NB4 (cell line): ENCODE data around the gene TOE1.
A peak's percentile ranks its signal among the peaks of the same experiment; 100 is the strongest.

ENCODE experiments used
- DNase-seq: peaks from one replicate; pipeline ENCODE4 v3.0.0; 2010; ENCODE audit warnings: low read depth
- H3K4me3 ChIP-seq: one replicate; pipeline ENCODE4 v1.5.1; 2011; ENCODE audit warnings: mild to moderate bottlenecking, low read depth, low read length, moderate library complexity
- MYC ChIP-seq: IDR thresholded peaks from 2 replicates; pipeline ENCODE4 v1.6.1; 2011; ENCODE audit warnings: low read depth, low read length
- POLR2A ChIP-seq: IDR thresholded peaks from 2 replicates; pipeline ENCODE4 v1.6.1; 2011; ENCODE audit warnings: mild to moderate bottlenecking; ENCODE audit not compliant: insufficient read length; ENCODE audit errors: extremely low read depth
- TF ChIP-seq, protein P1 (sequence below): IDR thresholded peaks from 2 replicates; pipeline ENCODE4 v1.6.1; 2011; ENCODE audit warnings: low read depth, low read length
- TF ChIP-seq, protein P2 (sequence below): IDR thresholded peaks from one replicate; pipeline ENCODE4 v1.5.1; 2012; ENCODE audit warnings: low read depth, low read length

Gene TOE1

DNA sequence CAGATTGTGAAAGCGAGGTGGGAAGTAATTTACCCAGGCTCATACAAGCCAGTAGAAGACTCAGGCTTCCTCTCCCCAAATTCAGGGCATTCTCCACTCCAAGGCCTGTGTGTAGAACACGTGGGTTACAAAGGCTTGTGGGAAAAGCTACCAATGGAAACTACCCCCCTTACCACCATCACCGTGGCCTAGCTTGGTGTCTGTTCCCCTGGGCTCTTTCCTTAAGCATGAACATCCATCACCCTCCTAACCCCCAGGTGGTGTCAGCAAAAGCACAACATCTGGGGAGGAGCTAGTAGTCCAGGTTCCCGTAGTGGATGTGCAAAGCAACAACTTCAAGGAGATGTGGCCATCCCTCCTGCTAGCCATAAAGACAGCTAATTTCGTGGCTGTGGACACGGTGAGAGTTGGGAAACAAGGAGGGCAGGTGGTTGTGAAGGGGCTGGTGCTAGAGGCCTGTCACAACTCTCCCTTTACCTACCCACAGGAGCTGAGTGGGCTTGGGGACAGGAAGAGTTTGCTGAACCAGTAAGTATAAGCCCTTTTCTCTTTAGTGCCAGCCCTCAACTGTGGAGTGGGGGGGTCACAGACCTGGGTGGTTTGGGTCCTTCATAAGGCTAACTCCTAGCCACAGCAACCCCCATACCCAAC, 971 bp downstream of the TOE1 start:
- H3K4me3 ChIP-seq, result peak overlapping the region; percentile 94
- no peak for TF ChIP-seq MYC
- TF ChIP-seq, protein P1, sequence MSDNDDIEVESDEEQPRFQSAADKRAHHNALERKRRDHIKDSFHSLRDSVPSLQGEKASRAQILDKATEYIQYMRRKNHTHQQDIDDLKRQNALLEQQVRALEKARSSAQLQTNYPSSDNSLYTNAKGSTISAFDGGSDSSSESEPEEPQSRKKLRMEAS, result peak; percentile 86
- peak; percentile 48 for DNase-seq

DNA sequence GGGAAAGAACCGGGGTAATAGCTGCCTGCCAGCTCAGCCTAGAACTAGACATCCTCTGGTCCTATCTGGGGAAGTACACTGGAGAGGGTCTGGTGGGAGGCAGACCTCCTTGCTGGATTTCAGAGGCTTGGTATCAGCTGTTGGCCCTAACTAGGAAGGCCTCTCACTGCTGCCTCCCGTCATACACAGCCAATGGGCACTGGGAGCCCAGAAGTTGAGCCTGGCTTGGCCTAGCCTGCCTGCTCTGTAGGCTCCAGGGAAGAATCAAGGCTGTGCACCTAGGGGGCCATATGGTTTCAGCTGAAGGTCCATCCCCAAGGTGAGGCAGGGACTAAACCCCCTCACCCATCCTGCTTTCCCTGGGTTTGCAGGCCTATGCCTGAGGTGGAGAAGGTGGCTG, 4.5 kb downstream of the TOE1 start:
- DNase-seq, result no peak
- TF ChIP-seq, protein P1, result no peak
- TF ChIP-seq MYC, result no peak
- TF ChIP-seq, protein P2, sequence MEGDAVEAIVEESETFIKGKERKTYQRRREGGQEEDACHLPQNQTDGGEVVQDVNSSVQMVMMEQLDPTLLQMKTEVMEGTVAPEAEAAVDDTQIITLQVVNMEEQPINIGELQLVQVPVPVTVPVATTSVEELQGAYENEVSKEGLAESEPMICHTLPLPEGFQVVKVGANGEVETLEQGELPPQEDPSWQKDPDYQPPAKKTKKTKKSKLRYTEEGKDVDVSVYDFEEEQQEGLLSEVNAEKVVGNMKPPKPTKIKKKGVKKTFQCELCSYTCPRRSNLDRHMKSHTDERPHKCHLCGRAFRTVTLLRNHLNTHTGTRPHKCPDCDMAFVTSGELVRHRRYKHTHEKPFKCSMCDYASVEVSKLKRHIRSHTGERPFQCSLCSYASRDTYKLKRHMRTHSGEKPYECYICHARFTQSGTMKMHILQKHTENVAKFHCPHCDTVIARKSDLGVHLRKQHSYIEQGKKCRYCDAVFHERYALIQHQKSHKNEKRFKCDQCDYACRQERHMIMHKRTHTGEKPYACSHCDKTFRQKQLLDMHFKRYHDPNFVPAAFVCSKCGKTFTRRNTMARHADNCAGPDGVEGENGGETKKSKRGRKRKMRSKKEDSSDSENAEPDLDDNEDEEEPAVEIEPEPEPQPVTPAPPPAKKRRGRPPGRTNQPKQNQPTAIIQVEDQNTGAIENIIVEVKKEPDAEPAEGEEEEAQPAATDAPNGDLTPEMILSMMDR, result no peak
- no peak for TF ChIP-seq POLR2A
- no peak overlapping the region for H3K4me3 ChIP-seq

DNA sequence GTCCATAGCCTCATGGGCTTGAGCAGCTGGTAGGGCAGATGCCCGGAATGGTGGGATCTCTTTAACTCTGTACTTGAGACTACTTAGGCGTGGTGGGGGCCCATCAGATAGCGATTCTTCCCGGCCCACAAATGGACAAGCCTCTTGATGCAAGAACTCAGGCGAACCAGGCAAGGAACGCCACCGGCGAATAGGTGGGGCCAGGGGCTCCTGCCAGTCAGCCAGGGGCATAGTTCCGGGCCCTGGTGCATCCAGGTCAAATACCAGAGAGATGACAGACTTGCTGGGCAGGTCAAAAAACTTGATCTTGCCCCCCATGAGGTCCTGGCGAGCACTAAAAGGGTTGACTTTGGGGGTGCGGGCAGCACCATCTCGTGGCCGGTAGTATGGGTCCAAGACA, 5.0 kb downstream of the TOE1 start:
- H3K4me3 ChIP-seq, result no peak overlapping the region
- TF ChIP-seq, protein P1, result no peak
- DNase-seq, result no peak

DNA sequence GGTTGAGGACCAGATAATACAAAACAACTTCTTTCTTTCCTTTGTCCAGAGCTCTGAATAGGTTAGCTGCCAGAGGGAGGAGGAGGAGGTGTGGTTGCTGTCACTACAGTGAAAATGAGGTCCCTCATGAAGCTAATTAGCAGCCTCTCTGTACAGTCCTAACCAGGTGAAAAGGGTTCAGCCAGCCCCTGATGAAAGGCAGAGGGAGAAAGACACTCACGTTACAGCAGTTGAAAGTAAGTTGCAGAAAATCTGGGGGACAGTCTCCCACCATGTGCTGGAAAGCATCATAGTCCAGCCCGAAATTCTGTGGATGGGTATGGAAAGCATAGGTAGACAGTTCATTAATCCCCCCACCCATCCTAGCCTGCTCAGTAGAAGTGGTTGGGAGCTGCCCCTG, 6.5 kb downstream of the TOE1 start:
- DNase-seq, result no peak
- TF ChIP-seq MYC, result no peak
- TF ChIP-seq POLR2A, result no peak
- TF ChIP-seq, protein P2, result no peak
- TF ChIP-seq, protein P1, result no peak
- no peak overlapping the region for H3K4me3 ChIP-seq

DNA sequence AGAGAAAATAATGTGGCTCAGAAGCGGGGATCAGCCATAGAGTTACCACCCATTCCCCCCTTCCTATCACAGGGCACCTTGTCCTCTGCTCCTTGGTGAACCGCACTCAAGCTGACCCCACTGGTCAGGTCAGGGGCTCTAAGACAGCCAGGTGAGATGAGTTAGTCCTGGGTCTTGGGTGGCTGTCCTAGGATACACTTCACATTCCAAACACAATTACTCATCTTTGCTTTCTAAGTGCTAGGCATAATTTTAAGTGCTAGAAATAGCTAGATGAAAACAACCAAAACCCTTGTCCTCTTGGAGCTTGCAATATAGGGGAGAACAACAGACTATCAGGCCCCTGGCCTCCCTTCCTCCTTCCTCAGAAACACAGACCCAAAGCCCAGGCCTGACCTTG, 8.1 kb downstream of the TOE1 start:
- no peak for DNase-seq
- TF ChIP-seq, protein P2, result no peak
- TF ChIP-seq, protein P1, result no peak
- no peak for TF ChIP-seq POLR2A
- TF ChIP-seq MYC, result no peak
- H3K4me3 ChIP-seq, result no peak overlapping the region

DNA sequence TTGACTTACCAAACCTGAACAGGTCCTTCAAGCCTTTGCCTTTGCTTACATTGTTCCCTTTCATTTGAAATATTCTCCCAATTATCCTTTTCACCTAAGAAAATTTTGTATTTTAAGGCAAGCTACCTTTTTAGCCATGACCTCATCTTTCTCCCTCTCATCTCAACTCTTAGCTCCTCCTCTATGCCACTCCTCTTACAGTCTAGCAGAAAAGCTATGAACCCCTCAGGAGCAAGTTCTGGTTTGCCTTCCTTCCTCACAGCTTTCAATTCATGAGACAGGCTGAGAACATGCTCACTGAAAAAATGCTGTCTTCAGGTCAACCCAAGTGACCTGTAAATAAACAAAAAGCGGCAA, 8.6 kb downstream of the TOE1 start:
- no peak for DNase-seq
- no peak overlapping the region for H3K4me3 ChIP-seq
- no peak for TF ChIP-seq POLR2A

DNA sequence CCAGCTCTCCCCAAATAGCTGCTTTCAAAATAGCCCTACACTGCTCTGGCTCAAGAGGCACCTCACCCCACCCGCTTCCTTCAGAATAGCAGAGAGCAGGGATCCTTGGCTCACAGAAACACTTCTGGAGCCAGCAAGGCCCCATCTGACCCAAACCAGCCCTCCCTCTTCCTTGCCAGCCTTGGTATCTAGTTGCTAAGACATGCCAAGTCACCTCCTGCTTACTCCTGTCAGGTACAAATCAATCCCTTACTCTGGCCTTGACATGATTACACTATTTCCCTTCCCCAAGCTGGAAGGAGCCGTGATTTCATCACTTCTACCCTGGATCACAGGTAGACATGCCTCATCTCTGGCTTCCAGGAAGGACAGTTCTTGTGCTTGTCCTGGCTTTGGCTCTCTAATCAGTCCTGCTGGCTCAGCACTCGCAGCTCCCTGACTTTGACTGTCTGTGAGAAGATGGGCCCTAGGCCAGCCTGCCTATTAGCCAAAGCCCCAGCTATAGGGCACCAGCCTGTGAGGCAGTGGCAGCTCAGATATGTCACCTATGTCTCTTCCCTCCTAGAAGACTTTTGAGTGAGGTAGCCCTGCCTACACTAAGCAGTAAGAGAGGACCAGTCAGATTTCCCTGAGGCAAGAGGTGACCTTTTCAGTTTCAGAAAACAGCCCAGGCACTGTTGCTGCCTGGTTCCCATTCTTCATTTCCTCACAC, 9.2 kb downstream of the TOE1 start:
- no peak overlapping the region for H3K4me3 ChIP-seq
- no peak for DNase-seq

More for the DNA sequence above, 9.2 kb downstream of the TOE1 start:
- TF ChIP-seq, protein P2, result no peak
- TF ChIP-seq MYC (no peak), POLR2A (no peak)
- TF ChIP-seq, protein P1, result no peak
